Frontal cortex (tissue), 4 donors: ENCODE measurements around the gene CYP2U1. TPM values are rescaled to one million over a fixed set of nuclear protein-coding genes. Genes with fewer than 3 reads are reported as not detected.
"Not testable (repeated sequence)": the region's sequence is repeated elsewhere in the genome, so short reads cannot be mapped to it uniquely, and the experiment has no call there.

ENCODE experiments used
- DNase-seq, 2 donors: peaks; one replicate each; pipeline ENCODE4 v3.0.0; 2012; ENCODE audit warnings: low spot score in 2 of 2
- FAIRE-seq: peaks from 2 replicates; lab custom pipeline; 2012; peaks lifted over from hg19 to GRCh38; lab: Jason Lieb, UNC
- total RNA-seq: library from RNA; depleted of rRNA; stranded (reverse); fragments of >200 nt; gene quantifications from one replicate; pipeline ENCODE4 v1.2.3, GENCODE V29; 2014
- donor health status: control.
- donor health status: control.
- donor health status: control.

CYP2U1 gene
- total RNA-seq, 1 donor from 2014 or later, result 11.4 TPM

DNA sequence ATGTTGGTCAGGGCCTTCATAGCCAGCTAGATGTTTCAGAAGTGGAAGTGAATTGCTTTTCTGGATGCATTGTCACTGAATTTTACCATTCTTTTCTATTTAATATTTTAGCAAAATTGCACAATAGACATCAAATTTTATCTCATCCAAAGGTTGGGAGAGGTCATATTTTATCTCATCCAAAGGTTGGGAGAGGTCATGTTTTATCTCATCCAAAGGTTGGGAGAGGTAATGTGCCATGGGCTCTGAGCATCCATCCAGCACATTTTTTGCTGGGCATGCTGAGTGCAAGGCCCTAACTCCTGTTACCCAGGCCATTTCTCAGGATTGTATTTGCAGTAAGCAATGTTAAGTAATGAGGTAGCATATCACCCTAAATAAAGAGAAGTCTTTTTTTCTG lies 14.7 kb upstream of the CYP2U1 start:
- FAIRE-seq, result no peak
- no peak for DNase-seq

GRCh38 chr4:107917500-107917899 lies 13.8 kb upstream of the CYP2U1 start:
- DNase-seq (no peak), FAIRE-seq (no peak)

- FAIRE-seq (no peak), DNase-seq (no peak)
Measured at GRCh38 chr4:107922486-107923473, 8.6 kb upstream of the CYP2U1 start.

DNA sequence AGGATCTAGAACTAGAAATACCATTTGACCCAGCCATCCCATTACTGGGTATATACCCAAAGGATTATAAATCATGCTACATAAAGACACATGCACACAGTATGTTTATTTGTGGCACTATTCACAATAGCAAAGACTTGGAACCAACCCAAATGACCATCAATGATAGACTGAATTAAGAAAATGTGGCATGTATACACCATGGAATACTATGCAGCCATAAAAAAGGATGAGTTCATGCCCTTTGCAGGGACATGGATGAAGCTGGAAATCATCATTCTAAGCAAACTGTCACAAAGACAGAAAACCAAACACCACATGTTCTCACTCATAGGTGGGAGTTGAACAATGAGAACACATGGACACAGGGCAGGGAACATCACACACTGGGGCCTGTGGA lies 5.6 kb upstream of the CYP2U1 start:
- not testable (repeated sequence) for FAIRE-seq, DNase-seq

- DNase-seq, FAIRE-seq: not testable (repeated sequence)
Measured at GRCh38 chr4:107926875-107927274, 4.5 kb upstream of the CYP2U1 start.

DNA sequence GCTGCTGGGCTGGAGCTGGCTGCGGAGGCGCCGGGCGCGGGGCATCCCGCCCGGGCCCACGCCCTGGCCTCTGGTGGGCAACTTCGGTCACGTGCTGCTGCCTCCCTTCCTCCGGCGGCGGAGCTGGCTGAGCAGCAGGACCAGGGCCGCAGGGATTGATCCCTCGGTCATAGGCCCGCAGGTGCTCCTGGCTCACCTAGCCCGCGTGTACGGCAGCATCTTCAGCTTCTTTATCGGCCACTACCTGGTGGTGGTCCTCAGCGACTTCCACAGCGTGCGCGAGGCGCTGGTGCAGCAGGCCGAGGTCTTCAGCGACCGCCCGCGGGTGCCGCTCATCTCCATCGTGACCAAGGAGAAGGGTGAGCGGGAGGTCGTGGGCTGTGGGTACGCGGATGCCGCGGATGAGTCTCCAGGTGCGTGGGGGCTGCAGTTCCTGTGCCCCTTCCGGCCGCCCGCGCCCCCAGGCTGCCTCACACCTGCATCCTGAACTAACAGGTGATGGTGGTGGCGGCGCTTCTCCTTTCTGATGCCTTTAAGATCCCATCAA lies 499 bp downstream of the CYP2U1 start:
- peak; percentile 15 to 23 for DNase-seq
- FAIRE-seq, result no peak

- no peak for FAIRE-seq
- DNase-seq, result no peak
Measured at GRCh38 chr4:107935246-107935645, 3.9 kb downstream of the CYP2U1 start.

GRCh38 chr4:107937040-107937439 lies 5.7 kb downstream of the CYP2U1 start:
- FAIRE-seq, result no peak
- no peak for DNase-seq

- DNase-seq (no peak), FAIRE-seq (no peak)
Measured at GRCh38 chr4:107939307-107939706, 8.0 kb downstream of the CYP2U1 start.

DNA sequence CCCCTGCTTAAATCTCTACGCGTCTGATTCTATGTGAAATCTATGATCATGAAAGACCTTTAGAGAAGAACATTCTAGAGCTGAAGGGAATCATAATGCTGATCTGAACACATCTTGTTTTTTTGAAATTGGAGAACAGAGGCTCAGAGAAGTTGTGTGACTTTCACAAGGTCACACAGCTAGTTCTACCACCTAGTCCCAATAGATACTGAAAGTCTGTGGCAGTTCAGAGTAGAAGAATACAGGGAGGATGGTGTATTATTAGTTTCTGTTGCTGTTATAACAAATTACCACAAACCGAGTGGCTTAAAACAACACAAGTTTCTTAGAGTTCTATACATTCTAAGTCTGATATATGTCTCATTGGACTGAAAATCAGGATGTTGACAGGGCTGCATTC lies 14.5 kb downstream of the CYP2U1 start:
- FAIRE-seq (no peak), DNase-seq (no peak)

DNA sequence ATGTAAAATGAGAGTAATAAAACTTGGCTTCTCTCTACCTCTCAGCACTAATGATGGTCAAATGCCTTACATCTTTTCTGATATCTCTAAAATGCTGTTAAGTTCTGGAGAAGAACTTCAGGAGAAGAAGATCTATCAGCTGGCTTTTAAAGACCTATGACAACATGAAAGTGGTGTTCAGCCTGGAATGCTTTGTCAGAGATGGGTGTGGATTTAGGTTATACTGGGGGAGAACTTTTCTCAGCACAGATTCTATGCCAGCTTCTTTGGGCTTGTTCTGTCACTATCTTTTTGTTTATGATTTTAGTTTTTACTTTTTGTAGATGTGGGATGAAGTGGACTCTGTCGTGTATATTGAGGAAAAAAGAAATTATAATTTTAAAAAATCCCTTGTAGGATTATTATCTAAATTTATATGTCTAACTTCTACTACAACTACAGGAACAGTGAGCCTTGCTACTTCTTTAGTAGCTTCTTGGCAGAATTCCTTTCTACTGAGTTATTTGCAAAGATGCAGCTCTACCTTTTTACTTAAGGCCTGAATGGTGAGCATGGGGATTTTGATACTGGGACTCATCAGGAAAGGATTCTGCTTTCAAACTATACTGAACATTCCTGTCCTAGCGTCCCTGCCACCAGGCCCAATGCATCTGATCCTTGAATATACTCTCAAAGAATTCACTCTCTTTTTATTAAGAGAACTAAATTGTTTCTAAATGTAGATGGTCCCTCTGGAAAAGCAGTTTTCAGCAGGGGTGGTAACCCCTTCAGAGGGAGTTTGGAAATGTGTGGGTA lies 19.6 kb downstream of the CYP2U1 start:
- FAIRE-seq, result no peak
- no peak for DNase-seq

- FAIRE-seq, result no peak
- DNase-seq, result no peak
Measured at GRCh38 chr4:107951551-107951950, 20.2 kb downstream of the CYP2U1 start.

DNA sequence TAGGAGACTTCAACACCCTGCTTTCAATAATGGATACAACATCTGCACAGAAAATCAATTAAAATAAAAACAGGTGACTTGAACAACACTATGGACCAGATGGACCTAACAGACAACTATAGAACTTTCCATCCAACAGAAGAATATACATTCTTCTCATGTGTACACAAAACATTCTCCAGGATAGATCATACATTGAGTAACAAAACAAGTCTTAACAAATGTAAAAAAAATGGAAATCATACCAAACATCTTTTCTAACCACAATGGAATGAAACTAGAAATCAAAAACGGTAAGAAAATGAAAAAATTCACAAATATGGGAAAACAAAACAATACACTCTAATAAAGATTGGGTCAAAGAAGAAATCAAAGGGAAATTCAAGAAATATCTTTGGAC lies 24.7 kb downstream of the CYP2U1 start:
- DNase-seq, result no peak
- FAIRE-seq, result no peak

GRCh38 chr4:107966903-107967302 lies 35.6 kb downstream of the CYP2U1 start:
- FAIRE-seq (no peak), DNase-seq (no peak)

DNA sequence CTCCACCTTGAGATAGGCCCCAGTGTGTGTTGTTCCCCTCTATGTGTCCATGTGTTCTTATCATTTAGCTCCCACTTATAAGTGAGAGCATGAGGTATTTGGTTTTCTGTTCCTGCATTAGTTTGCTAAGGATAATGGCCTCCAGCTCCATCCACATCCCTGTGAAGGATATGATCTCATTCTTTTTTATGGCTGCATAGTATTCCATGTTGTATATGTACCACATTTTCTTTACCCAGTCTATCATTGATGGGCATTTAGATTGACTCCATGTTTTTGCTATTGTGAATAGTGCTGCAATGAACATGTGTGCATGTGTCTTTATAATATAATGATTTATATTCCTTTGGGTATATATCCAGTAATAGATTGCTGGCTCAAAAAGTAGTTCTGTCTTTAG lies 36.2 kb downstream of the CYP2U1 start:
- not testable (repeated sequence) for FAIRE-seq, DNase-seq

GRCh38 chr4:107967921-107968320 lies 36.6 kb downstream of the CYP2U1 start:
- FAIRE-seq, DNase-seq: not testable (repeated sequence)

- DNase-seq (no peak), FAIRE-seq (no peak)
Measured at GRCh38 chr4:107970063-107970798, 38.9 kb downstream of the CYP2U1 start.

DNA sequence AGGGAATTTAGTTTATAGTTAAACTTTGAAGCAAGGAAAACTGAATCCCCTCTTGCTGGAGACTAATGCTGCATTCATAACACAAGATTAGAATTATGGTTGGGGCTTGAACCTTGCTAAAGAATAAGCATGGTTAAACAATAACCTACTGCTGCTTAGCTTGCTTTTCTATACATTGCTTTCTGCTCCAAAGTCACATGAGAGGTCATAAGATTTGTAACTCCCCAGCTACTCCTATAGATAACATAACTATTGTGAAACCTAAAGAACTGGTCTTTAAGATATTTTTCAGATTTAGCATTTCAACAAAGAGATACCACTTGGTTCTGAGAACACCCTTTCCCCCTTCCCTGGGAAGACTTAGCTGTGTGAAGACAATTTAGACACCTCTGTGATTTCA lies 41.3 kb downstream of the CYP2U1 start:
- FAIRE-seq (no peak), DNase-seq (no peak)

- FAIRE-seq, result no peak
Measured at GRCh38 chr4:107974523-107974922, 43.2 kb downstream of the CYP2U1 start.

DNA sequence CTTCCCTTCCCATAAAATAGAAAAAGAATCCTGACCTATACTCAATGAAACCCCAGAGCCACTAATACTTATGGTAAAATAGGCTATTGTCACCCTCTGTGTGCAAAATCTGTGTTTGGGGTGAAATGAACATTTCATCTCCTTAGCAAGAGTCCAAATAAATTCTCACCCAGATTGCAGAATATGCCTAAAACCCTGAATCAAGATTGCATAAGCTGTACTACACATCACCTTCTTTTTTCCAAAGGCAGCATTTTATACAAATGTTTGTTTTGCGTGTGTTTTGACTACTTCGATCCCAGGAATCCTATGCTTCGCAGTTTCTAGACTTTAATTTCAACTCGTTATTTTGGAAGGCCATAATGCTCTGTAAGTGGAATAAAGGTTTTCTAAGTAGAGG lies 46.1 kb downstream of the CYP2U1 start:
- FAIRE-seq (no peak), DNase-seq (no peak)

More at GRCh38 chr4:107974523-107974922, 43.2 kb downstream of the CYP2U1 start:
- DNase-seq, result no peak
